Heart right ventricle (tissue), 16 donors: ENCODE data around the gene MLLT3. TPM values are rescaled to one million over a fixed set of nuclear protein-coding genes. Genes with fewer than 3 reads are reported as not detected.

Experiments
- ATAC-seq, 8 donors: fragments of 200-7000 bp; cut with Tn5 transposase; one replicate each; pipeline ENCODE4 v1.9.1; 2020; ENCODE audit warnings: mild to moderate bottlenecking in 8 of 8, moderate library complexity in 8 of 8, moderate number of reproducible peaks in 1 of 8
- DNase-seq, 2 donors: peaks; one replicate each; pipeline ENCODE4 v3.0.0-alpha.2; 2020
- H3K27ac ChIP-seq, 10 donors: fragments of 200-600 bp; sonication (generic) in 2 of 10; one replicate each; pipeline versions ENCODE4 v1.5.0 to v1.8.0; 2020 to 2022; ENCODE audit warnings: mild to moderate bottlenecking in 3 of 10
- H3K27me3 ChIP-seq, 7 donors: fragments of 200-600 bp; one replicate each; pipeline ENCODE4 v1.8.0; 2021 to 2022; ENCODE audit warnings: mild to moderate bottlenecking in 2 of 7
- H3K36me3 ChIP-seq, 9 donors: fragments of 200-600 bp; sonication (generic) in 1 of 9; one replicate each; pipeline versions ENCODE4 v1.5.0 to v1.8.0; 2020 to 2022; ENCODE audit warnings: mild to moderate bottlenecking in 2 of 9
- H3K4me1 ChIP-seq, 9 donors: fragments of 200-600 bp; sonication (generic) in 1 of 9; one replicate each; pipeline versions ENCODE4 v1.5.0 to v1.8.0; 2020 to 2022; ENCODE audit warnings: mild to moderate bottlenecking in 4 of 9
- H3K4me3 ChIP-seq, 10 donors: fragments of 200-600 bp; sonication (generic) in 2 of 10; one replicate each; pipeline versions ENCODE4 v1.5.0 to v1.8.0; 2020 to 2022; ENCODE audit warnings: mild to moderate bottlenecking in 7 of 10, moderate library complexity in 2 of 10
- H3K9me3 ChIP-seq, 11 donors: fragments of 200-600 bp in 10 of 11; sonication (generic) in 2 of 11; one replicate each; pipeline versions ENCODE4 v1.5.0 to v1.8.0; 2013 to 2022; ENCODE audit warnings: mild to moderate bottlenecking in 2 of 11, control low read depth in 1 of 11, moderate library complexity in 1 of 11
- WGBS, 2 donors: extraction: QIAGEN DNeasy Blood & Tissue Kit; methylation state at CpG; one replicate each; pipeline ENCODE4 v1.1.7; 2013; ENCODE audit warnings: inconsistent platforms in 1 of 2; 5-methylcytosine and 5-hydroxymethylcytosine counted together
- intact Hi-C, 10 donors: fragments of 100-400 bp; cut with DNase I; formaldehyde crosslinking; loops; one replicate each; pipeline versions ENCODE4 v1.11.1 to v1.14.2; 2022
- polyA plus RNA-seq, 2 donors: library from polyadenylated mRNA; stranded (reverse); fragments of 200-250 nt; gene quantifications; one replicate each; pipeline ENCODE4 v1.2.3, GENCODE V29; 2013
- total RNA-seq, 10 donors: library from RNA; stranded (reverse); fragmentation: NEBNext Ultra II Directional in 3 of 10; extraction: Animal tissue kit (Norgen Biotek cat#: 25700) in 3 of 10; gene quantifications; one replicate each; pipeline versions ENCODE4 v1.2.1 to v1.2.4, GENCODE V29; 2021 to 2023
- TF ChIP-seq, protein P1 (sequence below), 9 donors: fragments of 200-600 bp; sonication (generic) in 2 of 9; IDR thresholded peaks; one replicate each; pipeline versions ENCODE4 v1.5.0 to v1.8.0; 2021 to 2022; ENCODE audit warnings: antibody characterized with exemption in 9 of 9, mild to moderate bottlenecking in 5 of 9, moderate library complexity in 1 of 9
- donor health status: Arrhythmogenic right ventricular cardiomyopathy.
- donor health status: ischemic (EF 13 %, LVEDD 7.1; RV severe dilation, severe dysfunction).
- donor health status: healthy with polysubstance abuse.
- donor health status: DM: no; HTN: yes; CAD: no.
- donor health status: DM: no; HTN: no; CAD: no.
- donor health status: ischemic (EF 25% LVEDD 6.9; RV normal size, moderate dysfunction).
- donor health status: ischemic (EF 25% LVEDD 5.7; RV mildly dilated, moderate dysfunction).
- donor health status: healthy.
- donor health status: DM: yes; HTN: yes; CAD: no.
- donor health status: Ischemic cardiomyopathy.
- donor health status: ischemic (EF 35%, LVEDD 5.7; RV mildly dilated, moderate dysfunction).
- donor health status: nonischemic (EF 11% LVEDD 7.7; RV severe dilation, severe dysfunction).
- donor health status: DM: yes; HTN: yes; CAD: no.
- donor health status: PGD.
- donor health status: ischemic (EF 29% LVEDD 5.4; RV normal size, mild dysfunction).
- donor health status: nonischemic (EF 23%, LVEDD 6.1; RV moderate dilation, normal function).

Gene MLLT3
- total and polyA plus RNA-seq, 12 donors, result 4.3 to 22.7 (median 13.5) TPM

DNA sequence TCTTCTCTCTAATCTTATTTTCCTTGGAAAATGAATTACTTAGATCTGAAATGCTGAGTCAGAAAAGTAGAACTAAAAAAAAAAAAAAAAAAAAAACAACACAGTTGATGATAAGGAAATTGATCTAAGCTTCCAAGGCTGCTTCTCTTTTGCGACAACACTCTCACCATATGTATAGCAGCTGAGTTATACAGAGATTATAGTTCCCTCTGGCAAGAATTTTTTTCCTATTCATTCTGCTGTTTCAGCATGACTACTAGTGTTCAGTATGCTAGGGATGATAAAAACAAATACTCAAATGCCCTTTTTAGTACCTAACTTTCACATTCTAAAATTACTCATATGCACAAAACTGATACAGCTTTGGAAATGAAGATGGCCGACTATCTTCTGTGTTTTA lies 267.3 kb downstream of the MLLT3 start:
- ATAC-seq (no peak), DNase-seq (no peak)
- Histone ChIP-seq H3K36me3 (peaks cover 0 to 12% (median 0%) of the 10 kb centered on the region in 9 donors), H3K27me3 (no peaks in the 10 kb centered on the region), H3K27ac (no peak overlapping the region), H3K9me3 (no peaks in the 10 kb centered on the region), H3K4me1 (peaks cover 0 to 41% (median 18%) of the 10 kb centered on the region in 9 donors), H3K4me3 (no peak overlapping the region)
- intact Hi-C loops, result loop anchor here (5.0 to 10.0 kb wide), 10 partner anchors 260 to 760 kb away; partner anchors contain the start of genes MLLT3 (in 4 of the 10) and FOCAD (in 1 of the 10)
- TF ChIP-seq, protein P1, sequence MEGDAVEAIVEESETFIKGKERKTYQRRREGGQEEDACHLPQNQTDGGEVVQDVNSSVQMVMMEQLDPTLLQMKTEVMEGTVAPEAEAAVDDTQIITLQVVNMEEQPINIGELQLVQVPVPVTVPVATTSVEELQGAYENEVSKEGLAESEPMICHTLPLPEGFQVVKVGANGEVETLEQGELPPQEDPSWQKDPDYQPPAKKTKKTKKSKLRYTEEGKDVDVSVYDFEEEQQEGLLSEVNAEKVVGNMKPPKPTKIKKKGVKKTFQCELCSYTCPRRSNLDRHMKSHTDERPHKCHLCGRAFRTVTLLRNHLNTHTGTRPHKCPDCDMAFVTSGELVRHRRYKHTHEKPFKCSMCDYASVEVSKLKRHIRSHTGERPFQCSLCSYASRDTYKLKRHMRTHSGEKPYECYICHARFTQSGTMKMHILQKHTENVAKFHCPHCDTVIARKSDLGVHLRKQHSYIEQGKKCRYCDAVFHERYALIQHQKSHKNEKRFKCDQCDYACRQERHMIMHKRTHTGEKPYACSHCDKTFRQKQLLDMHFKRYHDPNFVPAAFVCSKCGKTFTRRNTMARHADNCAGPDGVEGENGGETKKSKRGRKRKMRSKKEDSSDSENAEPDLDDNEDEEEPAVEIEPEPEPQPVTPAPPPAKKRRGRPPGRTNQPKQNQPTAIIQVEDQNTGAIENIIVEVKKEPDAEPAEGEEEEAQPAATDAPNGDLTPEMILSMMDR (IDR thresholded peaks at IDR 0.05), result no peak
- WGBS, 2 donors, result 56 to 63% methylated on average over 2 of the region's 2 CpGs

DNA sequence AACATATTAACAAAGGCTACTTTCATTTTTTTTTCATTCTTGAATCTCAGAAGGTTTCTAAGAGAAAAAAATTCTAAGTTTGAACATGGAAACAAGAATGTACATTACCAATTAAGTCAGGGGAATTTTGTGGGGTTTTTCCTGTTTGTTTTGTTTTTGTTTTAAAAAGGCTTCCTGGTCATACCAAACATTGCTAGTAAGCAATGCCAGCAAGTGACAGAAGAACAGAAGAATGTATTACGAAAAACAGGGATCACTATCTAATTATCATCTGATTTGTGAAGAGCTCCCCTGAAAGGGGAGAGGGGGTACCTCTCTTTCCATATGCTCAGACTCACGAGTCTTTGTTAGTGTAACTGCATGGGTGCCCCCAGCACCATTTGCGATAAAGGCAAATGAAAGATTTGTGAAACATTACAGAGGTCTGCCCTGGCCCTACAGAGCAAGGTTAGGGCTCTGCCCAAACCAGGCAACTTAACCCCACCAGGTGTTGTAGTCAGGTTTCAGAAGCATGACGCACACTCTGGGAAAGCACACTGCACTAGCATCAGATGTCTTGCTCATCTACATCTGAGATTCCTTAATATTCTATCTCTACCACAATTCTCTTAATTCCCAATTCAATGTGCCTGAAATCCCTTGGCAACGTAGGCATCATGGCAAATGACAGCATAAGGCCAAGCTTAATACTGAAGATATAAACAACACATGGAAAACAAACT lies 268.2 kb downstream of the MLLT3 start:
- no peak for ATAC-seq
- DNase-seq, result no peak
- Histone ChIP-seq H3K4me1 (peaks cover 0 to 41% (median 18%) of the 10 kb centered on the region in 9 donors), H3K36me3 (peaks cover 0 to 7% (median 0%) of the 10 kb centered on the region in 9 donors), H3K4me3 (no peak overlapping the region), H3K27me3 (no peaks in the 10 kb centered on the region), H3K27ac (no peak overlapping the region), H3K9me3 (no peaks in the 10 kb centered on the region)
- TF ChIP-seq, protein P1 (IDR thresholded peaks at IDR 0.05), result no peak
- WGBS, 2 donors, result 80 to 91% methylated on average over 5 of the region's 5 CpGs
- intact Hi-C loops, result loop anchor here in 8 of 10 donors (5.0 to 10.0 kb wide), 8 partner anchors 261 to 761 kb away; partner anchors contain the start of genes FOCAD (in 1 of the 8) and MLLT3 (in 1 of the 8)

DNA sequence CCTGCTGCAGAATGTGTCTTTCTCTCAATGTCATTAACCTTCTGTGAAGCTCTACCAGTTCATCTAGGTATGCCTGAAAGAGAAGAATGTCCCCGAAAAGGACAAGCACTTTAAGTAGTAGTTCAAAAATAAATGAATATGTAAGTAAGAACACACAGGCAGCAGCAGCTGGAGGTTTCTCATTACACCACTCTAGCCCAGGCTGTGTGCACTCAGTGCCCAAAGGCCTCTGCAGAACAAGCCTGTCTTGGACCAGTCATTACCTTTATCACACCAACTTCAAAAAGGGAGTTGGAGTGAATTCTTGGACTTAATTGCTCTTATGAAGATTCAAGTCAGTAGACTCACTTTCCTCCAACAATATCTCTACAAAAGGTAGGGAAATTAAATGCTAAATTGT lies 268.8 kb downstream of the MLLT3 start:
- H3K27me3 ChIP-seq, result no peaks in the 10 kb centered on the region
- DNase-seq (no peak), ATAC-seq (no peak)
- H3K4me3 ChIP-seq, result no peak overlapping the region
- intact Hi-C loops, result loop anchor here in 8 of 10 donors (5.0 to 10.0 kb wide), 8 partner anchors 261 to 761 kb away; partner anchors contain the start of genes FOCAD (in 1 of the 8) and MLLT3 (in 1 of the 8)
- H3K36me3 ChIP-seq, result peaks cover 0 to 7% (median 0%) of the 10 kb centered on the region in 9 donors
- 80 to 97% methylated on average over 1 of the region's 1 CpG for WGBS, 2 donors
- no peak overlapping the region for H3K27ac ChIP-seq
- peaks cover 0 to 41% (median 18%) of the 10 kb centered on the region in 9 donors for H3K4me1 ChIP-seq
- no peaks in the 10 kb centered on the region for H3K9me3 ChIP-seq
- TF ChIP-seq, protein P1 (IDR thresholded peaks at IDR 0.05), result no peak

DNA sequence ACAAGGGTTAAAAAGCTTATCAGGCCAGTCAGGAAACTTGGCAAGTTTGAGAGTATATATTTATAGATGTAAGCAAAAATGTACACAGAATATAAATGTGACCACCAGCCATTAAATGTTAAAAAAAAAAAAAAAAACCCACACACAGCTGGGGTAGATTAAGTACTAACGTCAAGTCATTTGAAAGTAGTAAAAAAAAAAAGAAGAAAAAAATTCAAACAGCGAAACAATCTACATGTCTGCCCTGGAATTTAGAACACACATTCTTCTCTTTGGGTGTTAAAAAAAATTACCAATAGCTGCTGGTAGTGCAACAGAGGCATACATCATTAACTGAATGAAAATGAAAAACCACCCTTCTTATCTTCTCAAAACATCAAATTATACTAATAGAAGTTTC lies 269.7 kb downstream of the MLLT3 start:
- no peak for DNase-seq
- Histone ChIP-seq H3K4me3 (no peak overlapping the region), H3K9me3 (no peaks in the 10 kb centered on the region), H3K27ac (no peak overlapping the region), H3K36me3 (peaks cover 0 to 13% (median 0%) of the 10 kb centered on the region in 9 donors), H3K4me1 (peaks cover 0 to 40% (median 18%) of the 10 kb centered on the region in 9 donors), H3K27me3 (no peaks in the 10 kb centered on the region)
- intact Hi-C loops, result loop anchor here in 8 of 10 donors (5.0 to 10.0 kb wide), 8 partner anchors 262 to 762 kb away; partner anchors contain the start of genes FOCAD (in 1 of the 8) and MLLT3 (in 1 of the 8)
- 68 to 73% methylated on average over 2 of the region's 2 CpGs for WGBS, 2 donors
- no peak for ATAC-seq
- TF ChIP-seq, protein P1 (IDR thresholded peaks at IDR 0.05), result no peak
